GM12864 (cell line): Measurements from ENCODE around the gene IFI16.

Experiments used
- DNase-seq: peaks from one replicate; pipeline ENCODE4 v3.0.0-alpha.2; 2011; ENCODE audit warnings: low read depth
- H3K4me3 ChIP-seq: 2 replicates; pipeline ENCODE4 v1.5.1; 2011; ENCODE audit warnings: mild to moderate bottlenecking, low read depth, low read length, control low read depth
- CTCF ChIP-seq: IDR thresholded peaks from 2 replicates; pipeline ENCODE4 v1.5.1; 2011; ENCODE audit warnings: low read depth, mild to moderate bottlenecking, moderate library complexity, low read length, control low read depth, inconsistent platforms; ENCODE audit errors: missing control alignments

The IFI16 gene

DNA sequence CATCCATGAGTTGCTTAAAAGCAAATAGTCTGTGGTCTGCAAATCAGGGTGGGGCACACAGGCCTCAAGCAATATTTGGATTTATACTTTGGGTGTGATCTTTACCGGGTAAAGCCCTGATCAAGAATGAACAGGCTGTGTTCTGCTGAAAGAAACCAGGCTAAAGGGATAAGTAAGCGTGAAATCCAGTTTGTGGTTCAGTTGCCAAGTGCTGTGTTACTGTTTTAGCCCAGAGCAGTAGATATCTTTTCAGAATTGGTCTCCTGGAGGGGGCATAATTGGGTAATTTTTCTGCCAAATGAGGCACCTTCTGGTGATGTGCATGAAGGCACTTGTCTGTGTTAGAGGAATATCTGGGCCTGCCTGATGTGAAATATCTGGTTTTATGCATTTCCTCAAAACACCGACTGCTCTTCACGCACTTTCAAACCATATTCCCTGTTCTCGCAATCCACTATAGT, 45.5 kb downstream of the IFI16 start:
- no peak for TF ChIP-seq CTCF
- DNase-seq = no peak

DNA sequence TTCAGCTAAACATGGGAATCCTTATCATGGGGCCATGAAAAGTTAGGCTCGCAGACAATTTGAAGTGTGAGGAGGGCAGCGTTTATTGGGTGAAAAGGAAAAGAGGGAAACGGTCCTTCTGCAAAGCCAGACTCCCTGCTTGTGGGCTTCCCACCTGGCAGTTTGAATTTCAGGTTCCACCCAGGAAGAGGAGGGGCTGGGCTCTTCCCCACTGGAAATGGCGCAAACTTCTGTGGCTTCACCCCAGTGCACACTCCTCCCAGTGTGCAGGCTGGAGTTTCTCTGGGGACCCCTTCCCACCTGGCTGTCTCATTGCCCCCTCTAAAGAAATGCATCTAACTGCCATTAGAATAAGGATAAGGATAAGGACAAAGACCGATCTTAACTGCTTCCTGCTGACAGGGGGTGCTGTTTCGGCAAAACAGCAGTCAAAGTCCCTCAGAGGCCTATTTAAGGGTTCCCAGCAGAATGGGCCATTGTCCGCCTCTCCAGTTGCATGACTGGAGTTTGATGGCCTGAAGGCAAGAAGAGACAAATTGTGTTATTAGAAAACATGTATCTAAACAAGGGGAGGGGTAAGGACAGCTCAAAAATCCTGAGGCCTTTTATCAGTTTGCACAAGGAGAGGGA, 46.5 kb downstream of the IFI16 start:
- DNase-seq = no peak

More for the DNA sequence above, 45.5 kb downstream of the IFI16 start:
- H3K4me3 ChIP-seq = no peak overlapping the region

DNA sequence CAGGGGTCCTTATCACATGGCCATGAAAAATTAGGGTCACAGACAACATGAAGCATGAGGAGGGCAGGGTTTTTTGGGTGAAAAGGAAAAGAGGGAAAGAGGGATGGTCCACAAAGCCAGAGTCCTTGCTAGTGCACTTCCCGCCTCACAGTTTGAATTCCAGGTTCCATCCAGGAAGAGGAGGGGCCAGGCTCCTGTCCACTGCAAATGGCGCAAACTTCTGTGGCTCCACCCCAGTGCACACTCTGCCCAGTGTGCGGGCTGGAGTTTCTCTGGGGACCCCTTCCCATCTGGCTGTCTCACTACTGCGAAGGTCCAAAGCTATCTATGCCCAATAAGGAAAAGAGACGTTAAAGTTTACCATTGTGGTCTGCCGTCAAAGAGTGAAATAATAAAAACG, 49.0 kb downstream of the IFI16 start:
- TF ChIP-seq CTCF = no peak
- no peak for DNase-seq
- no peak overlapping the region for H3K4me3 ChIP-seq

More for the DNA sequence above, 46.5 kb downstream of the IFI16 start:
- H3K4me3 ChIP-seq = no peak overlapping the region
- peak; percentile 44 for TF ChIP-seq CTCF

- H3K4me3 ChIP-seq = no peak overlapping the region
- TF ChIP-seq CTCF = no peak
- DNase-seq = no peak
Measured at GRCh38 chr1:159065106-159065505, 55.4 kb downstream of the IFI16 start.

GRCh38 chr1:159066108-159066507, 56.4 kb downstream of the IFI16 start:
- TF ChIP-seq CTCF = no peak
- no peak for DNase-seq
- no peak overlapping the region for H3K4me3 ChIP-seq

GRCh38 chr1:159067699-159068621, 58.3 kb downstream of the IFI16 start:
- DNase-seq = peak; percentile 92
- H3K4me3 ChIP-seq = peak overlapping the region; percentile 9; the same call in 1 of the 2 replicates
- TF ChIP-seq CTCF = no peak
